GM19468 (cell line): ENCODE measurements around the gene NPLOC4.
A peak's percentile ranks its signal among the peaks of the same experiment; 100 is the strongest.

Experiments used
- ATAC-seq: cut with Tn5 transposase; IDR thresholded peaks from one replicate; pipeline ENCODE4 v1.9.1; 2021; ENCODE audit warnings: mild to moderate bottlenecking, moderate library complexity, moderate number of reproducible peaks; ENCODE audit not compliant: unreplicated experiment; ENCODE audit errors: extremely low read depth

The NPLOC4 gene

GRCh38 chr17:81553018-81553615 lies 83.8 kb downstream of the NPLOC4 start:
- ATAC-seq, result no peak

DNA sequence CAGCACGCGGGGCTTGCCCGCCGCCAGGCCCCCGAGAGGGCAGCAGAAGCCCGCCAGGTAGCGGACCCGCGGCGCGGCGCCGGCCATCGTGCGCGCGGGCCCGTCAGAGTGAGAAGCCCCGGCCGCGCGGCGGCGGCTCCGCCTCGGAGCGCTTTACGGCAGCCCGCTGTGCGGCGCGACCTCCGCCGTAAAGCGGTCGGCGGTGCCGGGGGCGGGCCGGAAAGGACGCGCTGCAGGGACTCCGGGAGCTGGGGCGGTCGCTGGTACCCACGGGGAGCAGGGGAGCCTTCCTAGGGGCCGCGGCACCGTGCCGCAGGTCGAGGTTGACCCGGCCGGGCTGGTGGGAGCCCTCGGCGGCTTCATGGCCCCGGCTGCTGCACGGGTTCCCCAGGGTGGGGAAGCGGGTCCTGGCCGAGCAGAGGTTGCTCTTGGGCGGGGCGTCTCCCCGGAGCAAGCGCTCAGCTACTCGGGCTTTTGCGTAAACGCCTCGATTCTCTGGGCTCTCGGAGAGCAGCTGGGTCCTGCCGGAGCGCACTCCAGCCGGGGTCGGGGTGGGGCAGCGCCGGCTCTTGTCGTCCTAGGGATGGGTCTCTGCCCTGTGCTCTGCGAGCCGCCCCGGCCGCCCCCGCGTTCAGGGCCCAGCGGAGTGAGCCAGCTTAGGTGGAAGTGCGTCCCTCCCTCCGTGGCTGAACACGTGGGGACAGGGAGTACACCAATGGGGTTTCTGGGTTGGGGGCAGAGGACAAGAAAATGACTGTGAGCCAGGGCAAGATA lies 84.5 kb downstream of the NPLOC4 start, which contains the start of gene FAAP100:
Gene FAAP100 (minus strand): TSS at position 110 of the 774 bp plus-strand sequence. CDS start 23 bp downstream, at position 87.
- peak; percentile 38 for ATAC-seq

- ATAC-seq, result no peak
Measured at GRCh38 chr17:81551458-81552243, 85.3 kb downstream of the NPLOC4 start.

DNA sequence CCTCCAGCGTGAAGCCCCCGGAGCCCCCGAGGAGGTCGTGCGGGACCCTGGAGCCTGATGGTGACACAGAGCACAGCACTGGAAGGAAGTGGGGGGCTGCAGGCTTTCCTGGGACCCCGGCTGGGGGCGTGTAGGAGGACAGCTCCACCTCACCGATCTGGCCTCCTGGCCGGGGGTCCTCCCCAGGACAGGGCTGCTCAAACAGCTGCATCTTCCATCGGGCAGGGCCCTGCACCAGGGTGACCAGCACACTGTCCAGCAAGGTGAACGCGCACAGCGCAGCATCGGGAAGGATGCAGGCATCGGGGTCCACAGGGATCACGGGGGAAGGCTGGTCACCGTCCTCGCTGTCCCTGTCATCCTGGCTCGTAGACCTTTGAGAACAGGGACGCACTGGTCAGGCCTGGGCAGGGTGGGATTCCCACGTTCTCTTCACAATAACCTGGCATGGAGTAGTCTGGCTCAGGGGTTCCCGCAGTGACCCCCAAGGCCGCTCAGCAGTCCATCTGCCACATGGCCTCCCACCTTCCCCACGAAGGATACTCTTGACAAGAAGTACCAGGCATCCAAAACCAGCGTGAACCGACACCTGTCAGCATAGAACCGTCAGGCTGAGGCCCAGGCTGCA lies 86.0 kb downstream of the NPLOC4 start:
- ATAC-seq, result no peak

DNA sequence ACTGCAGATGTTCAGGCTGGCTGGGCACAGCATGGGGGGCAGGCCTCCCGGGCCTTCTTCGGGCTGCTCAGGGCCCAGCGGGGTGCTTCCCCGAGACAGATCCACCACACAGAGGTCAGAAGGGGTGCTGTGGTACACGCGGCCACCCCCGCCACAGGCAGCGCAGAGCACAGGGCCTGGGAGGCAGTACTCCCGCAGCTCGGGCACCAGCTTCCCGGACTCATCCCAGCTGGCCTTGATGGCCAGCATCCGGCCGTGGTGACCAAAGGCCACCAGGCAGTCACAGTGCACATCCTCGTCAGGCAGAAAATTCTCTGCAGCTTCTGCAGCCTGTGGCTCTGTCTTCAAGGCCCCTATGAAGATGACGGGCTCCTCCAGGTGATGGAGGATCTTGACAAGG lies 86.6 kb downstream of the NPLOC4 start:
- ATAC-seq, result no peak

- no peak for ATAC-seq
Measured at GRCh38 chr17:81549826-81550225, 87.1 kb downstream of the NPLOC4 start.

GRCh38 chr17:81549031-81549557 lies 87.8 kb downstream of the NPLOC4 start:
- ATAC-seq, result no peak

- ATAC-seq, result no peak
Measured at GRCh38 chr17:81547614-81547982, 89.3 kb downstream of the NPLOC4 start.

- ATAC-seq, result no peak
Measured at GRCh38 chr17:81546906-81547613, 89.9 kb downstream of the NPLOC4 start.

DNA sequence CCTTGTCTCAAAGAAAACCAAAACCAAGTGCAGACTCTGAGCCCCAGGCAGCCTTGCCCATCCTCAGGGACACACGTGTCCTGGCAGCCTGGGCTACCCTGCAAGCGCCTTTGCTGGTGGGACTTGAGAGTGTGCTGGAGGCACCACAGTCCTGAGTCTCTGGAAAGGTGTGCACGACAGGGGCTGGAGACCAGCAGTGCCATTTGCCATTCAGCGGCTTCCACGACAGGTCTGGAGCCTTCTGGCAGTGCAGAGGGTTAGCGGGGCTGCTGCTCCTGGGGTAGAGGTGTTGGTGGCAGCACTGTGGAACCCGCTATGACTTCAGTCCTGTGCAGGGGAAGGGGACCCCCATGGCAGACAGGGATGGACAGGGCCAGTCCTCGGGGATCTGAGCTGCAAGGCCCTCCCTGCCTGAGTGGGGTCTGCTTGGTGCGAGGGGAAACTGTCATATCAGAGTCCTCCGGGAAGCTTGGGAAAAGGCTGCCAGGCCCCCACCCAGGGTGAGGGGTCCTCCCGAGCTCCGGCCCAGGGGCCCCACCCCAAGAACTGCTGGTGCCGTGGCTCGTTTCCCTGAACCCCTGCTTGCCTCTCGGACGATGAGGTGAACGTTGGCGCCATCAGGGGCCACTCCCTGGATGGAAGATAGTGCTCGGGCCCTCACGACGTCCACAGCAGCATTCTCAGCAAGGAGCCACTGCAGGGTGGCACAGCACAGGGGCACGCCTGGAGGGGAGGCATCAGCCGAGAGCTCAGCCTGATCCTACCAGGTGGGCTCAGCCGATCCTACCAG lies 91.6 kb downstream of the NPLOC4 start:
- ATAC-seq, result no peak

GRCh38 chr17:81544281-81544974 lies 92.5 kb downstream of the NPLOC4 start:
- ATAC-seq, result no peak

DNA sequence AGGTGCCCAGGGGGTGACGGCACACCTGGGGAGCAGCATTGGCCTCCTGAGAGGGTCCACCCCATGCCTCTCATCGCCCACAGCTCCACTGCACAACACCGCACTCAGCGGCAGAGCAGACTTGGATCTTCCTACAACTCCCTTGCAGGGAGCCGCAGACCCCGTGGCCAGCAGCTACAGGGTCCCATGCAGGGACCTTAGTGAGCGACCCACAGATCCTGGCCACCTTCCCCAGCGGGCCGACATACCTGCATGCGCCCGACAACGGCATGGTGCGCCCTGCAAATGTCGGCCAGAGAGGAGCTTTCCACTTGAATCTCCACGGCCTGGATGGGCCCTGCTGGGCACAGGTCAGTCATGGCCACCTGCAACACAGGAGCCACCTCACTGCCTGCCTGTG lies 93.2 kb downstream of the NPLOC4 start:
- no peak for ATAC-seq

- no peak for ATAC-seq
Measured at GRCh38 chr17:81543339-81543675, 93.6 kb downstream of the NPLOC4 start.

DNA sequence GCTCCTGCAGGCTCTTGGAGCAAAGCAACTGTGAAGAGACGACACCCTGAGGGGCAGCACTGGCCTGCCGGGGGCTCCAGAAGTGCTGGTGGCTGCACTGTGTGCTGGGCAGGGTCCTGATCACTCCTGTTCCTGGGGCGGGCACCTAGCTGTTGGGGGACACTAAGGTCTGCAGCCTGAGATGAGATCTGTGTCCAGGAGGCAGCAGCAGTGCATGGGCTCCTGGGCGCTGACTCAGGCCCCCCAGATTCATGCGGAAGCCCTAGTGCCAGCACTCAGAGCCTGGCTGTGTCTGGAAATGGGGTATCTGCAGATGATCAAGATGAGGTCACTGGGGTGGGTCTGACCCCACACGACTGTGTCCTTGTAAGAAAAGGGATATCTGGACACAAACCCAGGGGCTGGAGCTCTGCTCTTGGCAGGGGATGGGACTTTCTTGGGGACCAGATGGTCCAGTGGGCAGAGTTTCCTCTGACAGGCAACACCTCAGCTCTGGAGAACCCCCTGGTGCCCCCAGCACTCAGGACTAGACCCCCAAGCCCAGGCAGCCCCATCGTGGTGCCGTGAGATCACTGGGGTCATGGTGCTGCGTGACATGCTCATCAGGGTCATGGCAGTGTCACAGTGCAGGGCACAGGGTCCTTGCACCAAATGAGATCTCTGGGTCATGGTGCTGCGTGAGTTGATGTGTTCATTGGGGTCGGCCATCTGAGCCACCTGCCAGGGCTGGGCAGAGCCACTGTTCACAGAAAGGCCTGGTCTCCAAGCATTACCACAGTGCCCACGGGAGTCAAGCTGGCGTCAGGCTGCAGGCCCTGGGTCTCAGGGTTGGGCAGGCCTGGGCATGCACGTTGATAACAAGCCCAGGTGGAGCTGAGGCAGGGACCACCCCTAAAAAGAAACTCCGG lies 94.2 kb downstream of the NPLOC4 start:
- no peak for ATAC-seq

DNA sequence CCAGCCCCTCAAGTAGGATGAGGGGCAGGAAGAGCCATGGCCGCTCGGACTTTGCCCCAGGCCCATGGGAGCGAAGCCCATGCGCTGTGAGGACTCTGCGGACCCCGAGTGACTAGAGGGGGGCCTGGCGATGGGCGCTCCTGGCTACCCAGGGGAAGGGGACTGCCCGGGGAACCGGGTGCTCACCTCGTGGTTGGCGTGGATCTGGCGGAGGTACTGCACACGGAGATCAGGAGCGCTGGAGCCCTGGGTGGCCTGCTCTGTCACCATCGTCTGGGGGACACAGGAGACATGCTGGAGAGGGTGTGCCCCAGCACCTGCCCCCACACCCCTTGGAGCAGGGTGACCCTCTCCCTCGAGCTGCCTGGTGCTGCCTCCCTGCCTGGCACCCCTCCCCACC lies 95.8 kb downstream of the NPLOC4 start:
- no peak for ATAC-seq

DNA sequence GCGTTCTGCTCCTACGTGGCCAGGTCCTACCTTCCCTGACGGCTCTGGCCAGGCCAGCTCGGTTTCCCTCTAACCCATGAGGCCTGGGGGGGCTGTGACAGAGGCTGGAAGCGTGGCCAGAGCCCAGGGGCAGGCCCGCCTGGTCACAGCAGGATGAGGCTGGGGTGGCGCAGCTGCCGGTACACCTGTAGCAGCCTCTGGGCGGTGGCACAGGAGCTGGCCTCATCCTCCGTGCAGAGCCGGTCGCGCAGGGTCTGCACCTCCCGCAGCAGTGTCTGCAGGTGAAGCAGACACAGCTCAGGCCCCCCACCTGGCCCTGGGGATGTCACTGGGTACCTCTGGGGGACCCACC lies 96.3 kb downstream of the NPLOC4 start:
- no peak for ATAC-seq

GRCh38 chr17:81539961-81540675 lies 96.8 kb downstream of the NPLOC4 start:
- no peak for ATAC-seq
